Mesenchymal stem cell (in vitro differentiated cells and primary cell): ENCODE measurements around the gene NAV2.

Experiments used
- DNase-seq: peaks from one replicate; pipeline ENCODE4 v3.0.0-alpha.2; 2013
- H2AFZ ChIP-seq: one replicate; pipeline ENCODE4 v1.6.1; 2013; ENCODE audit warnings: low read depth, mild to moderate bottlenecking, control low read depth, inconsistent platforms, low read length, moderate library complexity
- H2AK5ac ChIP-seq: 2 replicates; pipeline ENCODE4 v1.6.1; 2013; ENCODE audit warnings: low read length, moderate library complexity, mild to moderate bottlenecking, inconsistent platforms; ENCODE audit not compliant: severe bottlenecking
- H2BK120ac ChIP-seq: one replicate; pipeline ENCODE4 v1.6.1; 2013; ENCODE audit warnings: low read depth, mild to moderate bottlenecking, inconsistent platforms, low read length, moderate library complexity
- H2BK12ac ChIP-seq, 2 experiments: one replicate each; pipeline ENCODE4 v1.6.1; 2013; ENCODE audit warnings: inconsistent platforms in 2 of 2, low read length in 2 of 2, mild to moderate bottlenecking in 2 of 2, moderate library complexity in 2 of 2, control low read depth in 1 of 2
- H2BK15ac ChIP-seq: one replicate; pipeline ENCODE4 v1.6.1; 2013; ENCODE audit warnings: mild to moderate bottlenecking, low read depth, inconsistent platforms; ENCODE audit not compliant: poor library complexity, severe bottlenecking
- H2BK5ac ChIP-seq: 2 replicates; pipeline ENCODE4 v1.6.1; 2013; ENCODE audit warnings: low read depth, mild to moderate bottlenecking, low read length, control low read depth, inconsistent platforms; ENCODE audit not compliant: poor library complexity, severe bottlenecking
- H3K14ac ChIP-seq, 2 experiments: one replicate each; pipeline ENCODE4 v1.6.1; 2013; ENCODE audit warnings: inconsistent platforms in 2 of 2, low read length in 2 of 2, control low read depth in 1 of 2, mild to moderate bottlenecking in 1 of 2, moderate library complexity in 1 of 2
- H3K18ac ChIP-seq, 2 experiments: one replicate each; pipeline ENCODE4 v1.6.1; 2013; ENCODE audit warnings: inconsistent platforms in 2 of 2, low read length in 2 of 2, control low read depth in 1 of 2, low read depth in 1 of 2, mild to moderate bottlenecking in 1 of 2
- H3K23ac ChIP-seq, 2 experiments: one replicate each; pipeline ENCODE4 v1.6.1; 2013; ENCODE audit warnings: inconsistent platforms in 2 of 2, low read length in 2 of 2, mild to moderate bottlenecking in 2 of 2, moderate library complexity in 2 of 2, control low read depth in 1 of 2
- H3K27ac ChIP-seq: 2 replicates; pipeline ENCODE4 v1.5.1; 2013; ENCODE audit warnings: mild to moderate bottlenecking, moderate library complexity, low read length, control low read depth, inconsistent platforms; ENCODE audit not compliant: poor library complexity, severe bottlenecking
- H3K27me3 ChIP-seq, 2 experiments: 2 replicates each; pipeline versions ENCODE4 v1.6.1 to v1.7.0; 2013; ENCODE audit warnings: low read length in 2 of 2, mild to moderate bottlenecking in 2 of 2, moderate library complexity in 2 of 2, control low read depth in 1 of 2, inconsistent platforms in 1 of 2; ENCODE audit not compliant: control insufficient read depth in 1 of 2, insufficient read depth in 1 of 2
- H3K36me3 ChIP-seq, 2 experiments: 2 replicates each; pipeline versions ENCODE4 v1.6.1 to v1.7.0; 2013; ENCODE audit warnings: low read length in 2 of 2, control low read depth in 1 of 2, inconsistent platforms in 1 of 2, low read depth in 1 of 2, mild to moderate bottlenecking in 1 of 2; ENCODE audit not compliant: insufficient read depth in 2 of 2, control insufficient read depth in 1 of 2
- H3K4ac ChIP-seq, 2 experiments: one replicate each; pipeline ENCODE4 v1.6.1; 2013; ENCODE audit warnings: inconsistent platforms in 2 of 2, low read length in 2 of 2, mild to moderate bottlenecking in 2 of 2, moderate library complexity in 2 of 2, control low read depth in 1 of 2, low read depth in 1 of 2
- H3K4me1 ChIP-seq: 2 replicates; pipeline ENCODE4 v1.6.1; 2013; ENCODE audit warnings: low read depth, low read length, control low read depth; ENCODE audit not compliant: control insufficient read depth, insufficient read depth
- H3K4me2 ChIP-seq: 2 replicates; pipeline ENCODE4 v1.6.1; 2013; ENCODE audit warnings: low read length, mild to moderate bottlenecking, inconsistent platforms; ENCODE audit not compliant: poor library complexity, severe bottlenecking
- H3K4me3 ChIP-seq, 2 experiments: 2 replicates each; pipeline versions ENCODE4 v1.5.1 to v1.7.0; 2013; ENCODE audit warnings: low read length in 2 of 2, mild to moderate bottlenecking in 2 of 2, control low read depth in 1 of 2, low read depth in 1 of 2; ENCODE audit not compliant: insufficient read depth in 1 of 2
- H3K79me1 ChIP-seq: replicated peaks from 2 replicates; pipeline ENCODE4 v1.6.1; 2013; ENCODE audit warnings: mild to moderate bottlenecking, control low read depth, low read length, inconsistent platforms; ENCODE audit not compliant: poor library complexity, severe bottlenecking
- H3K9ac ChIP-seq: 2 replicates; pipeline ENCODE4 v1.7.0; 2013; ENCODE audit warnings: mild to moderate bottlenecking, low read length, moderate library complexity
- H3K9me3 ChIP-seq: 2 replicates; pipeline ENCODE4 v1.7.0; 2013; ENCODE audit warnings: mild to moderate bottlenecking, low read length; ENCODE audit not compliant: control insufficient read depth
- H4K8ac ChIP-seq: one replicate; pipeline ENCODE4 v1.6.1; 2013; ENCODE audit warnings: inconsistent platforms, mild to moderate bottlenecking, low read length, moderate library complexity
- H4K91ac ChIP-seq: one replicate; pipeline ENCODE4 v1.6.1; 2013; ENCODE audit warnings: mild to moderate bottlenecking, low read length, inconsistent platforms
- WGBS: methylation state at CpG from one replicate; pipeline ENCODE4 v1.1.7; 2013; ENCODE audit warnings: mixed read lengths; 5-methylcytosine and 5-hydroxymethylcytosine counted together

Gene NAV2

DNA sequence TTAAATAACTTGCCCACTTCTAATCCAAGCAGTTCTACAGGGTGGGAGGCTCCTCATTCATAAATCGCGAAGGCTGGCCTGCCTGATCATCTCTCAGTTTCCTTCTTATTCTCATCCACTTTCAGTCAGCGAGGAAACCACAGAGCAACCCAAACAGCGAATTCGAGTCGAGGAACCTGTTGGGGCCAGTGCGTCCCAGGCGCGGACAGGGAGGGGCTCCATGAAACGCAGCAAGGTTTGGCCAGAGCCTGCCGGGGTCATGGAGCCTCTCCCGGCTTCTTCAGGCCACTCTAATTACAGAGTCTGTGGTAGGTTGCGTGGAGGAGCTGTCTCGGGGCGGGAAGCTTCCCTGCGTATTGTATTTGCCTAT, 741 bp upstream of the NAV2 start:
- Histone ChIP-seq H3K27me3 (no peaks in the 10 kb centered on the region), H3K27ac (peak overlapping the region; percentile 89), H3K9ac (peak overlapping the region; percentile 88), H4K91ac (peak overlapping the region; percentile 25), H3K14ac (no peak overlapping the region), H2BK12ac (peak overlapping the region in 1 of 2 experiments; percentile 21), H3K36me3 (no peaks in the 10 kb centered on the region), H4K8ac (peak overlapping the region; percentile 93), H2BK15ac (peak overlapping the region; percentile 49), H2BK120ac (peak overlapping the region; percentile 64), H2BK5ac (peak overlapping the region; percentile 81), H3K9me3 (no peaks in the 10 kb centered on the region), H2AFZ (no peak overlapping the region), H2AK5ac (no peak overlapping the region), H3K79me1 (peaks cover 8% of the 10 kb centered on the region), H3K23ac (no peak overlapping the region), H3K4ac (peak overlapping the region in 1 of 2 experiments; percentile 11), H3K4me1 (peaks cover 29% of the 10 kb centered on the region), H3K4me3 (peak overlapping the region; percentile 60 to 77), H3K4me2 (peak overlapping the region; percentile 52), H3K18ac (peak overlapping the region; percentile 75 to 78)
- DNase-seq, result no peak
- 17% methylated on average over 12 of the region's 16 CpGs for WGBS

DNA sequence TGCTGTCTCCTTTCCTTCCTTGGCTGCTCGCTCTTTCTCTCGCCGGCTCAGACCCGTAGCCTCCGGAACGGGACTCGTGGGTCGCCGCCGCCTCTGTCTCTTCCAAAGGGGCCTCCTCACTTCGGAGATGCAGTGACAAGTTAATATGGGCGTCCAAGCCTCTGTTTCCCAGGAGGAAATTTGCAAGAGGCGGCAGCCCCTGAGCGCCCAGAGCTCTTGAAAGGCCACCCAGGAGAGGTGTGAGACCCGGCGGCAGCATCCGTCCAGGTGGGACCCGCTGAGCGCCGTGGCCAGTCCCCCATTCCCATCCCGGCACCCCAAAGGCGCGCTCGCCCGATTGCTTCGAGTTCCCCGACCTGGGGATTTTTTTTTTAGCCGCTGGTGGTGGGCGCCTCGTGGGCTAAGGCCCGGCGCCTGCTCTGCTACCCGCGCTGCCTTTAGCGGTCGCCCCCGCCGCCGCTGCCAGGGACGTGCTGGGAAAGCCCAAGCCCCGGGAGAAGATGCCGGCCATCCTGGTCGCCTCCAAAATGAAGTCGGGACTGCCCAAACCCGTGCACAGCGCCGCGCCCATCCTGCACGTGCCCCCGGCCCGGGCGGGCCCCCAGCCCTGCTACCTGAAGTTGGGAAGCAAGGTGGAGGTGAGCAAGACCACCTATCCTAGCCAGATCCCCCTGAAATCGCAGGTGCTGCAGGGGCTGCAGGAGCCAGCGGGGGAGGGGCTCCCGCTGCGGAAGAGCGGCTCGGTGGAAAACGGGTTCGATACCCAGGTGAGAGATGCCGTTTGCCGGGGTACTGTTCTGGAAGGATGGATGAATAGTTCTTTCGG, 772 bp downstream of the NAV2 start:
- under 1% methylated on average over 62 of the region's 63 CpGs for WGBS
- Histone ChIP-seq H3K14ac (no peak overlapping the region), H3K4me3 (peak overlapping the region; percentile 71 to 93), H2AFZ (peak overlapping the region; percentile 67), H4K91ac (no peak overlapping the region), H3K9me3 (no peaks in the 10 kb centered on the region), H3K27ac (no peak overlapping the region), H2BK15ac (no peak overlapping the region), H2AK5ac (no peak overlapping the region), H3K4me1 (peaks cover 29% of the 10 kb centered on the region), H3K4ac (no peak overlapping the region), H3K18ac (peak overlapping the region in 1 of 2 experiments; percentile 87), H2BK12ac (peak overlapping the region in 1 of 2 experiments; percentile 23), H3K36me3 (peaks cover 0 to 6% of the 10 kb centered on the region in 2 experiments), H2BK5ac (no peak overlapping the region), H3K79me1 (peaks cover 10% of the 10 kb centered on the region), H3K27me3 (no peaks in the 10 kb centered on the region), H2BK120ac (no peak overlapping the region), H4K8ac (peak overlapping the region; percentile 78), H3K9ac (peak overlapping the region; percentile 96), H3K4me2 (peak overlapping the region; percentile 99), H3K23ac (peak overlapping the region in 1 of 2 experiments; percentile 100)
- DNase-seq, result peak; percentile 13

DNA sequence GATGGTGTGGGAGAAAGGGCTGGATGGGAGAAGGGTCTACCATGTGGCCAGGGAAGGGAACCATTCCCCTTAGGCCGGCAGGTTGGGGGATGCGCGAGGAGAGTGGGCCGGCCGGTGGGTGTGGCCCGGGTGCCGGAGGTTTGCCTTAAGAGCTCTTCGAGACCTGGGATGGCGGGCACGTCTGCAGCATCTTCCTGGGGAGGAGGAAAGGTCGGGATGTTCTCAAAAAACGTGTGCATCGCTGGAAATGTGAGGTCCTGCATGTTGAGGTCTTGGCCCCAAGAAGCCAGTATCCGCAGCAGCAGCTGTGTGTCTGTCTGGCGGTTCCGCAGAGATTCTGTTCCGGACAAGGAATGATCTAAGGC, 1.4 kb downstream of the NAV2 start:
- Histone ChIP-seq H3K14ac (no peak overlapping the region), H3K27ac (peak overlapping the region; percentile 81), H2AFZ (peak overlapping the region; percentile 0), H3K18ac (no peak overlapping the region), H4K8ac (peak overlapping the region; percentile 38), H3K9ac (peak overlapping the region; percentile 96), H3K23ac (no peak overlapping the region), H2BK15ac (no peak overlapping the region), H3K4ac (no peak overlapping the region), H4K91ac (no peak overlapping the region), H3K36me3 (peaks cover 0 to 6% of the 10 kb centered on the region in 2 experiments), H3K4me1 (peaks cover 29% of the 10 kb centered on the region), H2BK5ac (no peak overlapping the region), H3K79me1 (peaks cover 11% of the 10 kb centered on the region), H3K27me3 (no peaks in the 10 kb centered on the region), H2AK5ac (no peak overlapping the region), H3K9me3 (no peaks in the 10 kb centered on the region), H3K4me2 (peak overlapping the region; percentile 99), H3K4me3 (peak overlapping the region; percentile 71 to 93), H2BK120ac (no peak overlapping the region), H2BK12ac (peak overlapping the region in 1 of 2 experiments; percentile 7)
- no peak for DNase-seq
- 4% methylated on average over 17 of the region's 17 CpGs for WGBS
